Measurements from ENCODE around the gene AICDA.

DNA sequence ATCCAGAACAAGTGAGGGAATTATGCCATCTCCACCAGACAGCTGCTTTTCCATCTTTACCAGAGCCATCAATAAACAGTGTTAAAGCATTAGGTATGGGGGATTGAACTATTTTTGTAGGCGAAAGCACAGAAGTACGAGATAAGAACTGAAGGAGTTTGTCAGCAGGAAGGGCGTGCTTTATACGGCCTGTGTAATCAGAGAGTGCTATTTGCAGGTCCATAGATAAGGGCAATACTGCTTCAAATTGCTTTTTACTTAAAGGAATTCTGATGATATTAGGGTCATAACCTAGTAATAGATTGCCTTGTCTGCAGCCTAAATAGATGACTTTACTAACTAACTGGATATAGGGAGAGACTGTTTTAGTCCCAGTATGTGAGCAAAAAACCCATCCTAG, 51.6 kb downstream of the AICDA start:
- TF ChIP-seq SIN3A (IDR thresholded peaks at IDR 0.05; ENCODE audit: low read depth, low read length) (no peak), POLR2AphosphoS2 (IDR thresholded peaks at IDR 0.05; ENCODE audit: low read depth, low read length) (no peak), PAX5 (IDR thresholded peaks at IDR 0.05; ENCODE audit: borderline replicate concordance, low read depth, low read length) (no peak)

All from GM12878 (cell line).